GM12878 (cell line): Measurements from ENCODE around the gene RBL2. TPM values are rescaled to one million over a fixed set of nuclear protein-coding genes. Genes with fewer than 3 reads are reported as not detected.

Experiments used
- ATAC-seq: fragments of 200-7000 bp; cut with Tn5 transposase; 3 replicates; pipeline ENCODE4 v1.9.1; 2020; ENCODE audit warnings: mild to moderate bottlenecking, moderate library complexity
- BruUV-seq: library from RNA; stranded (reverse); fragments of 400-500 nt; replicated peaks from 2 replicates; lab custom pipeline; 2021; lab: Mats Ljungman, UMichigan
- CTCF ChIA-PET: fragments of 300-600 bp; sonication (Branson Sonifier 250); formaldehyde crosslinking; extraction: SDS; loops from one replicate; lab custom pipeline; 2021; ENCODE audit warnings: inconsistent platforms; lab: Yijun Ruan, JAX
- POLR2A ChIA-PET: fragments of 350-600 bp; formaldehyde crosslinking; extraction: SDS; loops from one replicate; lab custom pipeline; 2021; ENCODE audit warnings: inconsistent platforms; lab: Charles Lee
- RAD21 ChIA-PET: fragments of 300-600 bp; sonication (Branson Sonifier 250); formaldehyde crosslinking; loops from one replicate; lab custom pipeline; 2023; ENCODE audit warnings: antibody characterized with exemption; ENCODE audit not compliant: unreplicated experiment; lab: Charles Lee
- SMC1A ChIA-PET: fragments of 300-600 bp; sonication (Branson Sonifier 250); formaldehyde crosslinking; loops from one replicate; lab custom pipeline; 2023; ENCODE audit not compliant: unreplicated experiment, uncharacterized antibody; lab: Charles Lee
- DNase-seq: peaks from one replicate; pipeline ENCODE4 v3.0.0-alpha.2; 2011; ENCODE audit warnings: low read depth, low spot score
- FAIRE-seq: peaks from 3 replicates; lab custom pipeline; 2011; peaks lifted over from hg19 to GRCh38; lab: Jason Lieb, UNC
- H2AFZ ChIP-seq: 2 replicates; pipeline ENCODE4 v1.6.0; 2011; ENCODE audit warnings: low read depth, low read length, control low read depth; ENCODE audit not compliant: control insufficient read depth
- H3K27ac ChIP-seq: 2 replicates; pipeline ENCODE4 v1.5.1; 2011; ENCODE audit warnings: control low read depth; ENCODE audit not compliant: control insufficient read depth, insufficient read depth
- H3K27me3 ChIP-seq, 2 experiments: replicated peaks in 1 of 2; 2 replicates each; pipeline versions ENCODE4 v1.6.0 to v1.6.1; 2011; ENCODE audit warnings: low read length in 1 of 2; ENCODE audit not compliant: control insufficient read depth in 2 of 2, insufficient read depth in 2 of 2
- H3K36me3 ChIP-seq, 2 experiments: 2 replicates each; pipeline ENCODE4 v1.5.1; 2011; ENCODE audit warnings: low read length in 1 of 2; ENCODE audit not compliant: control insufficient read depth in 2 of 2, insufficient read depth in 2 of 2
- H3K4me1 ChIP-seq: 2 replicates; pipeline ENCODE4 v1.6.1; 2011; ENCODE audit warnings: mild to moderate bottlenecking, low read length, moderate library complexity, mixed read lengths; ENCODE audit not compliant: control insufficient read depth, insufficient read depth
- H3K4me2 ChIP-seq: 2 replicates; pipeline ENCODE4 v1.6.0; 2011; ENCODE audit warnings: control low read depth; ENCODE audit not compliant: control insufficient read depth, insufficient read depth
- H3K4me3 ChIP-seq: fragments of 200-600 bp; sonication (generic); 2 replicates; pipeline ENCODE4 v1.5.1; 2016
- H3K79me2 ChIP-seq: 2 replicates; pipeline ENCODE4 v1.6.0; 2011; ENCODE audit warnings: low read length; ENCODE audit not compliant: control insufficient read depth, insufficient read depth
- H3K9ac ChIP-seq: 2 replicates; pipeline ENCODE4 v1.8.0; 2011; ENCODE audit warnings: low read length, control low read depth, mixed read lengths; ENCODE audit not compliant: control insufficient read depth, insufficient read depth
- H3K9me3 ChIP-seq: replicated peaks from 3 replicates; pipeline ENCODE4 v1.5.1; 2011; ENCODE audit warnings: mild to moderate bottlenecking, low read length; ENCODE audit not compliant: control insufficient read depth, insufficient read depth
- H4K20me1 ChIP-seq: 2 replicates; pipeline ENCODE4 v1.6.0; 2011; ENCODE audit not compliant: control insufficient read depth, insufficient read depth
- BCL3 ChIP-seq: IDR thresholded peaks from 2 replicates; pipeline ENCODE4 v1.6.1; 2011; ENCODE audit warnings: borderline replicate concordance, low read depth, mild to moderate bottlenecking, moderate library complexity, low read length; ENCODE audit not compliant: insufficient read depth, poor library complexity, severe bottlenecking
- EZH2 ChIP-seq: IDR thresholded peaks from 2 replicates; pipeline ENCODE4 v1.6.1; 2012; ENCODE audit warnings: low read depth, mild to moderate bottlenecking, control low read depth, inconsistent platforms, low read length, borderline replicate concordance; ENCODE audit not compliant: control insufficient read depth
- RFX5 ChIP-seq: IDR thresholded peaks from 2 replicates; pipeline ENCODE4 v1.6.1; 2011; ENCODE audit warnings: low read depth, low read length, improper control_type of control experiment
- SPI1 ChIP-seq: IDR thresholded peaks from 2 replicates; pipeline ENCODE4 v1.6.1; 2011; ENCODE audit warnings: low read depth, mild to moderate bottlenecking, low read length, moderate library complexity, borderline replicate concordance; ENCODE audit not compliant: insufficient read depth
- TCF3 ChIP-seq: IDR thresholded peaks from 2 replicates; pipeline ENCODE4 v1.6.1; 2012; ENCODE audit warnings: low read depth, mild to moderate bottlenecking, low read length, borderline replicate concordance; ENCODE audit not compliant: insufficient read depth
- ZNF687 ChIP-seq: fragments of 450-650 bp; IDR thresholded peaks from 2 replicates; pipeline ENCODE4 v1.6.1; 2017; ENCODE audit warnings: mild to moderate bottlenecking, moderate library complexity
- WGBS: methylation state at CpG from one replicate; pipeline ENCODE4 v1.1.6; 2016; ENCODE audit warnings: low lambda C conversion rate; ENCODE audit not compliant: insufficient replicate concordance, insufficient coverage; ENCODE audit errors: missing lambda C conversion rate; 5-methylcytosine and 5-hydroxymethylcytosine counted together
- in situ Hi-C: fragments of 300-500 bp; cut with MboI; formaldehyde crosslinking; loops from 9 replicates; pipeline ENCODE4 v1.14.3; 2018; ENCODE audit warnings: mixed read lengths
- intact Hi-C: fragments of 100-400 bp; cut with micrococcal nuclease; formaldehyde crosslinking; loops from one replicate; pipeline ENCODE4 v1.14.2; 2022; ENCODE audit not compliant: unreplicated experiment
- polyA plus RNA-seq, 11 experiments: library from polyadenylated mRNA; depleted of rRNA in 4 of 11; unstranded in 6 of 11; stranded (reverse) in 5 of 11; fragments of >200 nt; fragmentation: Nextera tagmentation in 4 of 11; fragmentation: Illumina TruSeq in 1 of 11; extraction: Ambion mirVana in 4 of 11; extraction: Trizol in 1 of 11; gene quantifications; 1 replicate in 1 of 11; 2 replicates in 10 of 11; pipeline versions ENCODE4 v1.2.1 to v1.2.3, GENCODE V29; 2011 to 2016; ENCODE audit warnings: inconsistent platforms in 2 of 11, missing spikeins in 2 of 11, low read depth in 1 of 11
- total RNA-seq, 4 experiments: library from RNA; depleted of rRNA in 3 of 4; stranded (reverse); fragments of >200 nt in 3 of 4; fragmentation: Illumina TruSeq in 1 of 4; extraction: Trizol in 1 of 4; gene quantifications; 2 replicates each; pipeline versions ENCODE4 v1.2.1 to v1.2.3, GENCODE V29; 2013 to 2021
- TF ChIP-seq, protein P1 (sequence below): fragments of 450-650 bp; IDR thresholded peaks from 2 replicates; pipeline ENCODE4 v1.6.1; 2016; ENCODE audit warnings: mild to moderate bottlenecking, moderate library complexity, borderline replicate concordance

RBL2 gene
- total and polyA plus RNA-seq, 10 of the 15 experiments (the other 5 are each of a cell fraction or from before 2014, with no cell fraction given): 10.0 to 107 (median 39.0) TPM

- Histone ChIP-seq H2AFZ (peak overlapping the region; percentile 80), H4K20me1 (no peaks in the 10 kb centered on the region), H3K9me3 (peaks cover 5% of the 10 kb centered on the region; the same call in 1 of the 3 replicates), H3K9ac (no peak overlapping the region), H3K79me2 (no peaks in the 10 kb centered on the region), H3K36me3 (no peaks in the 10 kb centered on the region), H3K4me3 (peak overlapping the region; percentile 42; the same call in 1 of the 2 replicates), H3K27ac (no peak overlapping the region), H3K4me1 (peaks cover 5% of the 10 kb centered on the region; the same call in 1 of the 2 replicates), H3K27me3 (no peaks in the 10 kb centered on the region), H3K4me2 (peak overlapping the region; percentile 64)
- ChIA-PET POLR2A (interaction anchor here (1.3 kb wide), 1 partner anchor 10 kb away, joined by 3 read pairs; no protein-coding TSS in a partner anchor), RAD21 (interaction anchor here (0.8 to 1.7 kb wide), 6 partner anchors 9 to 533 kb away, joined by 3 to 9 read pairs (median 5); partner anchors contain the start of gene RBL2), SMC1A (interaction anchor here (0.8 to 1.3 kb wide), 8 partner anchors 9 to 58 kb away, joined by 3 to 6 read pairs (median 3); no protein-coding TSS in a partner anchor), CTCF (interaction anchor here (0.6 to 2.0 kb wide), 17 partner anchors 8 to 535 kb away, joined by 3 to 10 read pairs (median 3); partner anchors contain the start of gene CHD9)
- no peak for DNase-seq
- BruUV-seq: no TSS peak
- peak; percentile 93 for ATAC-seq
- in situ Hi-C loops: no loop called here
- intact Hi-C loops: loop anchor here (2.0 to 10.0 kb wide), 4 partner anchors 37 to 195 kb away; partner anchors contain the start of genes FTO, RBL2 and RPGRIP1L
- WGBS: 12% methylated on average over 29 of the region's 29 CpGs
- FAIRE-seq: peak; percentile 75
- TF ChIP-seq BCL3 (no peak), ZNF687 (no peak), TCF3 (no peak), EZH2 (no peak), SPI1 (no peak), RFX5 (no peak)
- TF ChIP-seq, protein P1, sequence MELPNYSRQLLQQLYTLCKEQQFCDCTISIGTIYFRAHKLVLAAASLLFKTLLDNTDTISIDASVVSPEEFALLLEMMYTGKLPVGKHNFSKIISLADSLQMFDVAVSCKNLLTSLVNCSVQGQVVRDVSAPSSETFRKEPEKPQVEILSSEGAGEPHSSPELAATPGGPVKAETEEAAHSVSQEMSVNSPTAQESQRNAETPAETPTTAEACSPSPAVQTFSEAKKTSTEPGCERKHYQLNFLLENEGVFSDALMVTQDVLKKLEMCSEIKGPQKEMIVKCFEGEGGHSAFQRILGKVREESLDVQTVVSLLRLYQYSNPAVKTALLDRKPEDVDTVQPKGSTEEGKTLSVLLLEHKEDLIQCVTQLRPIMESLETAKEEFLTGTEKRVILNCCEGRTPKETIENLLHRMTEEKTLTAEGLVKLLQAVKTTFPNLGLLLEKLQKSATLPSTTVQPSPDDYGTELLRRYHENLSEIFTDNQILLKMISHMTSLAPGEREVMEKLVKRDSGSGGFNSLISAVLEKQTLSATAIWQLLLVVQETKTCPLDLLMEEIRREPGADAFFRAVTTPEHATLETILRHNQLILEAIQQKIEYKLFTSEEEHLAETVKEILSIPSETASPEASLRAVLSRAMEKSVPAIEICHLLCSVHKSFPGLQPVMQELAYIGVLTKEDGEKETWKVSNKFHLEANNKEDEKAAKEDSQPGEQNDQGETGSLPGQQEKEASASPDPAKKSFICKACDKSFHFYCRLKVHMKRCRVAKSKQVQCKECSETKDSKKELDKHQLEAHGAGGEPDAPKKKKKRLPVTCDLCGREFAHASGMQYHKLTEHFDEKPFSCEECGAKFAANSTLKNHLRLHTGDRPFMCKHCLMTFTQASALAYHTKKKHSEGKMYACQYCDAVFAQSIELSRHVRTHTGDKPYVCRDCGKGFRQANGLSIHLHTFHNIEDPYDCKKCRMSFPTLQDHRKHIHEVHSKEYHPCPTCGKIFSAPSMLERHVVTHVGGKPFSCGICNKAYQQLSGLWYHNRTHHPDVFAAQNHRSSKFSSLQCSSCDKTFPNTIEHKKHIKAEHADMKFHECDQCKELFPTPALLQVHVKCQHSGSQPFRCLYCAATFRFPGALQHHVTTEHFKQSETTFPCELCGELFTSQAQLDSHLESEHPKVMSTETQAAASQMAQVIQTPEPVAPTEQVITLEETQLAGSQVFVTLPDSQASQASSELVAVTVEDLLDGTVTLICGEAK: no peak
These were observed 75.8 kb downstream of the RBL2 start for GRCh38 chr16:53509906-53510703.
